Gastrocnemius medialis (tissue), 4 donors: ENCODE measurements around the gene AURKAIP1. TPM values are rescaled to one million over a fixed set of nuclear protein-coding genes. Genes with fewer than 3 reads are reported as not detected.
A peak's percentile ranks its signal among the peaks of the same experiment; 100 is the strongest.

Experiments
- ATAC-seq, 2 donors: fragments of 150-250 bp; one replicate each; pipeline ENCODE4 v1.9.1; 2016
- DNase-seq, 2 donors: peaks; one replicate each; pipeline ENCODE4 v3.0.0-alpha.2; 2019
- H3K27ac ChIP-seq, 4 donors: fragments of 200-600 bp; sonication (generic); 1 replicate in 1 of 4; 2 replicates in 3 of 4; pipeline ENCODE4 v1.5.1; 2016 to 2018; ENCODE audit warnings: mild to moderate bottlenecking in 2 of 4, moderate library complexity in 1 of 4
- H3K27me3 ChIP-seq, 3 donors: fragments of 200-600 bp; sonication (generic) in 2 of 3; 1 replicate in 1 of 3; 2 replicates in 2 of 3; pipeline versions ENCODE4 v1.5.1 to v1.6.0; 2016 to 2019; ENCODE audit warnings: mild to moderate bottlenecking in 1 of 3, moderate library complexity in 1 of 3
- H3K36me3 ChIP-seq, 2 donors: fragments of 200-600 bp; sonication (generic) in 1 of 2; one replicate each; pipeline ENCODE4 v1.5.1; 2017 to 2018
- H3K4me1 ChIP-seq, 2 donors: fragments of 200-600 bp; sonication (generic) in 1 of 2; one replicate each; pipeline ENCODE4 v1.5.1; 2016 to 2017; ENCODE audit warnings: mild to moderate bottlenecking in 2 of 2
- H3K4me3 ChIP-seq, 4 donors: fragments of 200-600 bp; sonication (generic) in 3 of 4; 1 replicate in 1 of 4; 2 replicates in 3 of 4; pipeline ENCODE4 v1.5.1; 2016 to 2019; ENCODE audit warnings: mild to moderate bottlenecking in 2 of 4
- H3K9me3 ChIP-seq, 3 donors: fragments of 200-600 bp; sonication (generic) in 2 of 3; 1 replicate in 1 of 3; 2 replicates in 2 of 3; pipeline ENCODE4 v1.5.1; 2016 to 2019
- POLR2A ChIP-seq, 2 donors: fragments of 450-650 bp; IDR thresholded peaks; one replicate each; pipeline ENCODE4 v1.6.1; 2017; ENCODE audit warnings: antibody characterized with exemption in 2 of 2, mild to moderate bottlenecking in 2 of 2, moderate library complexity in 2 of 2
- in situ Hi-C, 4 donors: fragments of 200-750 bp; cut with MboI; loops; one replicate each; pipeline versions ENCODE4 v1.15.0 to v1.8.0; 2017; ENCODE audit warnings: low sequenced_read_pairs in 4 of 4
- intact Hi-C: fragments of 100-400 bp; cut with DNase I; formaldehyde crosslinking; loops from one replicate; pipeline ENCODE4 v1.15.1; 2023; ENCODE audit warnings: low total_unique reads
- total RNA-seq, 4 donors: library from RNA; depleted of rRNA; stranded (reverse); fragments of >200 nt; gene quantifications; one replicate each; pipeline versions ENCODE4 v1.1.0 to v1.2.3, GENCODE V29; 2016
- TF ChIP-seq, protein P1 (sequence below), 5 experiments: fragments of 450-650 bp in 3 of 5; fragments of 200-600 bp in 2 of 5; sonication (generic) in 2 of 5; IDR thresholded peaks in 4 of 5; conservative IDR thresholded peaks in 1 of 5; 1 replicate in 4 of 5; 2 replicates in 1 of 5; pipeline ENCODE4 v1.5.1; 2016 to 2019; ENCODE audit warnings: antibody characterized with exemption in 5 of 5, mild to moderate bottlenecking in 3 of 5, moderate library complexity in 3 of 5

Gene AURKAIP1
- total RNA-seq, 4 donors from 2014 or later = 165 to 450 (median 234) TPM

DNA sequence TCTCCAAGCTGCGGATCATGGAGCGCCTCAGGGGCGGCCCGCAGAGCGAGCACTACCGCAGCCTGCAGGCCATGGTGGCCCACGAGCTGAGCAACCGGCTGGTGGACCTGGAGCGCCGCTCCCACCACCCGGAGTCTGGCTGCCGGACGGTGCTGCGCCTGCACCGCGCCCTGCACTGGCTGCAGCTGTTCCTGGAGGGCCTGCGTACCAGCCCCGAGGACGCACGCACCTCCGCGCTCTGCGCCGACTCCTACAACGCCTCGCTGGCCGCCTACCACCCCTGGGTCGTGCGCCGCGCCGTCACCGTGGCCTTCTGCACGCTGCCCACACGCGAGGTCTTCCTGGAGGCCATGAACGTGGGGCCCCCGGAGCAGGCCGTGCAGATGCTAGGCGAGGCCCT lies 47.7 kb downstream of the AURKAIP1 start:
- TF ChIP-seq, protein P1, sequence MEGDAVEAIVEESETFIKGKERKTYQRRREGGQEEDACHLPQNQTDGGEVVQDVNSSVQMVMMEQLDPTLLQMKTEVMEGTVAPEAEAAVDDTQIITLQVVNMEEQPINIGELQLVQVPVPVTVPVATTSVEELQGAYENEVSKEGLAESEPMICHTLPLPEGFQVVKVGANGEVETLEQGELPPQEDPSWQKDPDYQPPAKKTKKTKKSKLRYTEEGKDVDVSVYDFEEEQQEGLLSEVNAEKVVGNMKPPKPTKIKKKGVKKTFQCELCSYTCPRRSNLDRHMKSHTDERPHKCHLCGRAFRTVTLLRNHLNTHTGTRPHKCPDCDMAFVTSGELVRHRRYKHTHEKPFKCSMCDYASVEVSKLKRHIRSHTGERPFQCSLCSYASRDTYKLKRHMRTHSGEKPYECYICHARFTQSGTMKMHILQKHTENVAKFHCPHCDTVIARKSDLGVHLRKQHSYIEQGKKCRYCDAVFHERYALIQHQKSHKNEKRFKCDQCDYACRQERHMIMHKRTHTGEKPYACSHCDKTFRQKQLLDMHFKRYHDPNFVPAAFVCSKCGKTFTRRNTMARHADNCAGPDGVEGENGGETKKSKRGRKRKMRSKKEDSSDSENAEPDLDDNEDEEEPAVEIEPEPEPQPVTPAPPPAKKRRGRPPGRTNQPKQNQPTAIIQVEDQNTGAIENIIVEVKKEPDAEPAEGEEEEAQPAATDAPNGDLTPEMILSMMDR (IDR thresholded peaks at IDR 0.05 in 4 of 5, conservative IDR thresholded peaks at IDR 0.05 in 1 of 5) = no peak
- TF ChIP-seq POLR2A (IDR thresholded peaks at IDR 0.05) = no peak
- intact Hi-C loops = no loop called here
- Histone ChIP-seq H3K36me3 (peaks cover 0 to 9% of the 10 kb centered on the region in 2 donors), H3K4me1 (peaks cover 39 to 51% of the 10 kb centered on the region in 2 donors), H3K9me3 (no peaks in the 10 kb centered on the region), H3K27me3 (no peaks in the 10 kb centered on the region), H3K4me3 (no peak overlapping the region), H3K27ac (no peak overlapping the region)
- in situ Hi-C loops = no loop called here
- ATAC-seq = no peak
- DNase-seq = no peak

DNA sequence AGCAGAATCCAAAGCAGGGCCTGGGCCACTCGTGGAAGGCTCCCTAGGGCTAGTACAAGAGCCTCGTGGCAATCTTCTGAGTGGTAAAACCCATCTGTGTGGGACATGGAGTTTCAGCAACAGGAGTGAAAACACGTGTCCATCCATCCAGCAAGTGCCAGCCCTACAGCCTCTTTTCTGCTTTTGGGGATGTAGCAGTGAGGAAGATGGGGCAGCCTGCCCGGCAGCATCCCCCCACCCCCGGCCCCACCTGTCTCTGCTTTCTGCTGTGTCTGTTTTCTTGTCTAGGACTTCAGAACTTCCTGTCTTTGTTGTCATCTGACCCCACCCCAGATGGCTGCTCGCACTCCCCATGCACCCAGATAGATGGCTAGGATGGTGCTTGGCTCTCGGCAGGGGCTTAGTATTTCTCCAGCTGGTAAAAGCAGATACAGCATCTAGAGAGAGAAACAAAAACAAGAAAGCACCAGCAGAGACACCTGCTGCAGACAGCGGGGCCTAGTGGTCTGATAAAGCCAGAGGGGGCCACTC lies 48.9 kb downstream of the AURKAIP1 start:
- H3K4me3 ChIP-seq = peak overlapping the region; percentile 78 to 95 (median 85)
- intact Hi-C loops = no loop called here
- no peak for TF ChIP-seq POLR2A (IDR thresholded peaks at IDR 0.05)
- TF ChIP-seq, protein P1 (IDR thresholded peaks at IDR 0.05 in 4 of 5, conservative IDR thresholded peaks at IDR 0.05 in 1 of 5) = no peak

DNA sequence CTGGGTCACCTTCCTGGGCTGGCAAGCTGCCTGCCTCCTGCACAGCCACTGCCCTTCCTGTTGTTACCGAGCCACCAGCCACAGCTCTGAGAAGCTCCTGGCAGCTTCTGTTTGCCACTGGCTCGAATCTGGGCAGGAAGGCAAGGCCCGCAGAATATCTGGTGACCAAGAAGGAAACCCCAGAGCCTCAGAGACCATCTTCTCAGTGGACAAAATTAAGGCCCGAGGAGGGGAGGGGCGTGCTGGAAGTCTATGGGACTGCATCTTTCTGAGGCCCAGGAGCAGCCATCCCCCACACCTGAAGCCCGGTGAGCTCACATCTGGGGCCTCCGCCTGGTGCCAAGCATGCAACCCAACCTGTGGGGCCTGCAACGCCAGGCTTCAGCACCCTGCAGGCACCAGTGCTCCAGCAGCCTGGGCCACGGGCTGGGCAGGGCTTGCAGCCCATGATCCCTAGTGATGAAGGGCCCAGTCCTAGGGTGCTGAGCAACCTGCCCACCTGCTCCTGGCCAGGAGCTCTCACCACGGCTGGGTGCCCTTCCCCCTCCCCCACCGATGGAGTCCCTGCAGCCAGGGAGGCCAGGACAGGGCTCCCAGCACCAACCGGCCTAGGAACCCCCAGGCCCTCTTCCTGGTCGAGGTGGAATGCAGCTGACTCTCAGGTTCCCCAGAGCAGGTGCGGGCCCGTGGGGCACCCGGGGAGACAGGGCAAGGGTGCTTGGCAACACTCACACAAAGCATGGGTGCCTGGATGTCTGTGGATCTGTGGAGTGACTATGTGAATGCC lies 49.5 kb downstream of the AURKAIP1 start:
- in situ Hi-C loops = no loop called here
- peaks cover 47 to 57% of the 10 kb centered on the region in 2 donors for H3K4me1 ChIP-seq
- H3K27ac ChIP-seq = peak overlapping the region; percentile 86 to 97 (median 92)
- no peak for TF ChIP-seq POLR2A (IDR thresholded peaks at IDR 0.05)
- H3K27me3 ChIP-seq = no peaks in the 10 kb centered on the region
- peak in 1 of 2 donors; percentile 67 for DNase-seq
- intact Hi-C loops = loop anchor here (2.0 kb wide), 2 partner anchors 17 to 23 kb away; partner anchors contain the start of genes DVL1 and PUSL1
- peaks cover 0 to 11% of the 10 kb centered on the region in 2 donors for H3K36me3 ChIP-seq
- peak in 1 of 2 donors; percentile 43 for ATAC-seq
- no peaks in the 10 kb centered on the region for H3K9me3 ChIP-seq
- H3K4me3 ChIP-seq = peak overlapping the region; percentile 78 to 95 (median 85)

More for the DNA sequence above, 48.9 kb downstream of the AURKAIP1 start:
- ATAC-seq (no peak), DNase-seq (no peak)
- Histone ChIP-seq H3K27me3 (no peaks in the 10 kb centered on the region), H3K4me1 (peaks cover 47 to 58% of the 10 kb centered on the region in 2 donors), H3K9me3 (no peaks in the 10 kb centered on the region), H3K27ac (peak overlapping the region; percentile 86 to 97 (median 92)), H3K36me3 (peaks cover 0 to 9% of the 10 kb centered on the region in 2 donors)
- in situ Hi-C loops = no loop called here

DNA sequence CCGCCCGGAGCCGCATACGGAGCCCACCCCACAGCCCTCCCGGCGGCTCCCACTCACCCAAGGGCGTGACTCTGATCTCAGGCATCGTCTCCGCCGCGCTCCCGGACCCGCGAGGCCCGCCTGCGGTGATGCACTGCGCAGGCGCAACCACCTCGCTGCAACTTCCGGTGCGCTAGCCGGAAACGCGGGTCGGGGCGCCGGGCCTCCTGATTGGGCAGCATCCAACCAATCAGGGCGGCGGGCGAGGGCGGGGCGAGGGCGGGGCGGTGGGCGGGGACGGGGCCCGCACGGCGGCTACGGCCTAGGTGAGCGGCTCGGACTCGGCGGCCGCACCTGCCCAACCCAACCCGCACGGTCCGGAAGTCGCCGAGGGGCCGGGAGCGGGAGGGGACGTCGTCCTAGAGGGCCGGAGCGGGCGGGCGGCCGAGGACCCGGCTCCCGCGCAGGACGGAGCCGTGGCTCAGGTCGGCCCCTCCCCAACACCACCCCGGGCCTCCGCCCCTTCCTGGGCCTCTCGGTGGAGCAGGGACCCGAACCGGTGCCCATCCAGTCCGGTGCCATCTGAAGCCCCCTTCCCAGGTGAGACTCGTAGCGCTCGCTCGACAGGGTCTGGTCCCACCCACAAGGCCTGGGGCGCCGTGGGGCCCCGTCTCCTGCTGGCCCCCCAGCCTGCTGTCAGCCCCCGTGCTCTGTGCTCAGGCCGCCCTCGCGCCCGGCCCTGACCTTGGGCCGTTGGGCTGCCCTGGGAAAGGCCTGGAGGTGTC lies 50.3 kb downstream of the AURKAIP1 start, which contains the start of the genes CPTP and INTS11:
Gene CPTP, plus strand, starts transcription at position 279 of the 764 bp plus-strand sequence. CDS start 2,109 bp downstream, outside the sequence.
Gene INTS11, minus strand, starts transcription at position 137 of the 764 bp plus-strand sequence. Its CDS starts 52 bp downstream, at position 85.
- intact Hi-C loops = loop anchor here (2.0 kb wide), 2 partner anchors 16 to 24 kb away; partner anchors contain the start of genes DVL1 and PUSL1
- Histone ChIP-seq H3K4me3 (peak within 1 kb of the TSS; percentile 78 to 95 (median 85)), H3K27me3 (no peaks in the 10 kb centered on the region), H3K27ac (peak within 1 kb of the TSS; percentile 86 to 97 (median 92)), H3K36me3 (peaks cover 0 to 17% of the 10 kb centered on the region in 2 donors), H3K4me1 (peaks cover 43 to 53% of the 10 kb centered on the region in 2 donors), H3K9me3 (no peaks in the 10 kb centered on the region)
- DNase-seq (peak; percentile 91 to 92), ATAC-seq (peak; percentile 83 to 88)
- in situ Hi-C loops = no loop called here
- peak; percentile 76 to 91 for TF ChIP-seq POLR2A (IDR thresholded peaks at IDR 0.05)
- TF ChIP-seq, protein P1 (IDR thresholded peaks at IDR 0.05 in 4 of 5, conservative IDR thresholded peaks at IDR 0.05 in 1 of 5) = no peak
